ENCODE measurements around the gene SUDS3.

Gene SUDS3

GRCh38 chr12:118361889-118362288 is 14.5 kb upstream of the SUDS3 start:
- Histone ChIP-seq H3K4me1 (ENCODE audit: control insufficient read depth in 1 of 2, insufficient read depth in 1 of 2, low read depth in 1 of 2, low read length in 1 of 2) (peaks cover 62 to 64% of the 10 kb centered on the region in 2 experiments), H3K4me3 (ENCODE audit: low read depth in 1 of 2, low read length in 1 of 2) (peak overlapping the region in 1 of 2 experiments; percentile 17), H3K36me3 (no peaks in the 10 kb centered on the region), H3K27me3 (no peaks in the 10 kb centered on the region), H3K27ac (peak overlapping the region; percentile 68), H3K9me3 (no peaks in the 10 kb centered on the region)
- no peak for TF ChIP-seq CTCF (IDR thresholded peaks at IDR 0.05)

- no peak overlapping the region for H3K4me3 ChIP-seq (ENCODE audit: low read depth in 1 of 2, low read length in 1 of 2)
- no peak overlapping the region for H3K27ac ChIP-seq
- no peaks in the 10 kb centered on the region for H3K36me3 ChIP-seq
- no peak for TF ChIP-seq CTCF (IDR thresholded peaks at IDR 0.05)
- peaks cover 38 to 44% of the 10 kb centered on the region in 2 experiments for H3K4me1 ChIP-seq (ENCODE audit: control insufficient read depth in 1 of 2, insufficient read depth in 1 of 2, low read depth in 1 of 2, low read length in 1 of 2)
- no peaks in the 10 kb centered on the region for H3K9me3 ChIP-seq
- H3K27me3 ChIP-seq = no peaks in the 10 kb centered on the region
These were observed 7.5 kb upstream of the SUDS3 start for GRCh38 chr12:118368821-118369220.

- H3K27ac ChIP-seq = no peak overlapping the region
- H3K4me3 ChIP-seq (ENCODE audit: low read depth in 1 of 2, low read length in 1 of 2) = peak overlapping the region; percentile 79 to 83
- H3K4me1 ChIP-seq (ENCODE audit: control insufficient read depth in 1 of 2, insufficient read depth in 1 of 2, low read depth in 1 of 2, low read length in 1 of 2) = peaks cover 41 to 42% of the 10 kb centered on the region in 2 experiments
- no peak for TF ChIP-seq CTCF (IDR thresholded peaks at IDR 0.05)
- no peaks in the 10 kb centered on the region for H3K36me3 ChIP-seq
- no peaks in the 10 kb centered on the region for H3K9me3 ChIP-seq
- no peaks in the 10 kb centered on the region for H3K27me3 ChIP-seq
These were observed 5.8 kb upstream of the SUDS3 start for GRCh38 chr12:118370601-118371000.

GRCh38 chr12:118371321-118372282 is 4.8 kb upstream of the SUDS3 start:
- peak overlapping the region; percentile 98 for H3K27ac ChIP-seq

More at GRCh38 chr12:118371321-118372282, 4.8 kb upstream of the SUDS3 start:
- Histone ChIP-seq H3K9me3 (no peaks in the 10 kb centered on the region), H3K4me1 (ENCODE audit: control insufficient read depth in 1 of 2, insufficient read depth in 1 of 2, low read depth in 1 of 2, low read length in 1 of 2) (peaks cover 47% of the 10 kb centered on the region in 2 experiments), H3K36me3 (no peaks in the 10 kb centered on the region), H3K27me3 (no peaks in the 10 kb centered on the region), H3K4me3 (ENCODE audit: low read depth in 1 of 2, low read length in 1 of 2) (peak overlapping the region; percentile 79 to 83)
- TF ChIP-seq CTCF (IDR thresholded peaks at IDR 0.05) = no peak

Data from neutrophil (primary cell).